ENCODE results near the gene TLN1. TPM values are rescaled to one million over a fixed set of nuclear protein-coding genes. Genes with fewer than 3 reads are reported as not detected.

Gene TLN1
- total and polyA plus RNA-seq, 2 of the 4 experiments (the other 2 are of a cell fraction), result 228 to 346 TPM

GRCh38 chr9:35675204-35675603 lies 56.8 kb downstream of the TLN1 start:
- Histone ChIP-seq H3K9me3 (ENCODE audit: control insufficient read depth, insufficient read depth, low read length) (no peaks in the 10 kb centered on the region), H4K8ac (ENCODE audit: low read depth in 2 of 2, low read length in 2 of 2) (peak overlapping the region in 1 of 2 experiments; percentile 80; a peak in 1 of 4 replicates), H2BK5ac (ENCODE audit: low read depth, low read length, poor library complexity, severe bottlenecking) (no peak overlapping the region), H2AK9ac (replicated peaks; ENCODE audit: low read depth, low read length, poor library complexity) (no peak overlapping the region), H3K9ac (ENCODE audit: low read depth, low read length) (no peak overlapping the region), H3K4me1 (ENCODE audit: control insufficient read depth, insufficient read depth, low read length) (peaks cover 15% of the 10 kb centered on the region), H3K23ac (ENCODE audit: low read depth, low read length) (no peak overlapping the region), H3K4me2 (ENCODE audit: low read depth, low read length) (no peak overlapping the region; the same call in 1 of the 2 replicates), H2AK5ac (ENCODE audit: low read depth, low read length) (no peak overlapping the region), H2BK120ac (ENCODE audit: low read depth, low read length) (no peak overlapping the region), H2BK20ac (ENCODE audit: low read depth, low read length) (no peak overlapping the region), H2BK15ac (ENCODE audit: low read depth, low read length) (no peak overlapping the region), H3K79me1 (ENCODE audit: low read depth in 1 of 2, low read length in 2 of 2) (peaks cover 0 to 5% of the 10 kb centered on the region in 2 experiments; a peak in 2 of 4 replicates), H3K56ac (ENCODE audit: extremely low read depth, insufficient read depth, low read length) (no peak overlapping the region), H3K27ac (ENCODE audit: insufficient read depth, low read length) (no peak overlapping the region), H4K5ac (ENCODE audit: low read depth, low read length) (no peak overlapping the region), H4K91ac (ENCODE audit: insufficient read depth, low read depth, low read length) (no peak overlapping the region), H3K14ac (replicated peaks; ENCODE audit: low read depth, low read length) (no peak overlapping the region), H3K4me3 (ENCODE audit: insufficient read depth, low read depth, low read length) (no peak overlapping the region; the same call in 1 of the 2 replicates), H2AFZ (replicated peaks; ENCODE audit: low read length, poor library complexity) (peak overlapping the region; percentile 33), H3K9me1 (ENCODE audit: insufficient read depth, low read length) (peaks cover 15% of the 10 kb centered on the region), H3K18ac (ENCODE audit: low read depth, low read length) (no peak overlapping the region), H3K27me3 (ENCODE audit: control insufficient read depth, insufficient read depth, low read length) (no peaks in the 10 kb centered on the region), H3K4ac (ENCODE audit: low read depth, low read length) (peak overlapping the region; percentile 15; the same call in 1 of the 2 replicates), H4K20me1 (ENCODE audit: insufficient read depth, low read length) (peaks cover 3% of the 10 kb centered on the region; the same call in 1 of the 2 replicates), H3K36me3 (ENCODE audit: control insufficient read depth, insufficient read depth, low read length) (no peaks in the 10 kb centered on the region)
- CTCF ChIA-PET, result interaction anchor here (1.0 to 1.3 kb wide), 2 partner anchors 14 to 57 kb away, joined by 3 to 5 read pairs; partner anchors contain the start of gene CREB3
- dilution Hi-C loops (cut with HindIII; ENCODE audit: low sequenced_read_pairs, unreplicated experiment) (no loop called here), in situ Hi-C loops (cut with MboI; ENCODE audit: low sequenced_read_pairs) (no loop called here), intact Hi-C loops (cut with micrococcal nuclease) (no loop called here)
- DNase-seq (no peak), ATAC-seq (ENCODE audit: low read depth) (no peak)
- WGBS, 2 experiments (ENCODE audit: extremely low coverage in 2 of 2, insufficient read length in 1 of 2), result 73% methylated on average over 5 of the region's 13 CpGs; no CpG with 5 or more reads in 1 of the 2 experiments
- POLR2A ChIA-PET (ENCODE audit: unreplicated experiment), result interaction anchor here (1.7 kb wide), 1 partner anchor 14 kb away, joined by 4 read pairs; no protein-coding TSS in a partner anchor
- no peak for TF ChIP-seq FOS (IDR thresholded peaks at IDR 0.05; ENCODE audit: low read depth, low read length)
- no TSS peak for BruUV-seq (replicated peaks)
